Upper lobe of left lung (tissue), 4 donors: ENCODE results near the gene CARD11.

Source experiments
- CTCF ChIP-seq, 6 experiments: fragments of 450-650 bp in 4 of 6; fragments of 200-600 bp in 2 of 6; sonication (generic) in 2 of 6; IDR thresholded peaks; one replicate each; pipeline ENCODE4 v1.5.1; 2016 to 2019; ENCODE audit warnings: antibody characterized with exemption in 6 of 6
- EP300 ChIP-seq, 4 donors: sonication (generic); formaldehyde crosslinking; IDR thresholded peaks; one replicate each; pipeline ENCODE4 v1.5.1; 2017; ENCODE audit warnings: antibody characterized with exemption in 4 of 4, control low read depth in 2 of 4
- POLR2AphosphoS5 ChIP-seq, 2 donors: sonication (generic); formaldehyde crosslinking; IDR thresholded peaks; one replicate each; pipeline ENCODE4 v1.5.1; 2017; ENCODE audit warnings: antibody characterized with exemption in 2 of 2

GRCh38 chr7:2962865-2963264, 80.8 kb downstream of the CARD11 start:
- TF ChIP-seq CTCF (IDR thresholded peaks at IDR 0.05) (no peak), POLR2AphosphoS5 (IDR thresholded peaks at IDR 0.05) (no peak), EP300 (IDR thresholded peaks at IDR 0.05) (no peak)
